Stimulated activated naive CD8-positive, alpha-beta T cell treated with anti-CD3 and anti-CD28 coated beads, Interleukin-15, Interleukin-2, amounts not matched to agents 100 ng/mL and 50 ng/mL, for 24 hours (primary cell): Measurements from ENCODE around the gene ITPRIPL1.

Experiments
- H3K27ac Mint-ChIP-seq: one replicate; pipeline ENCODE4 v1.8.0; 2021; ENCODE audit warnings: mild to moderate bottlenecking, mixed read lengths
- H3K27me3 Mint-ChIP-seq: one replicate; pipeline ENCODE4 v1.8.0; 2021; ENCODE audit warnings: mixed read lengths
- H3K36me3 Mint-ChIP-seq: one replicate; pipeline ENCODE4 v1.8.0; 2021; ENCODE audit warnings: low read depth, mixed read lengths
- H3K4me1 Mint-ChIP-seq: one replicate; pipeline ENCODE4 v1.8.0; 2021; ENCODE audit warnings: low read depth, mixed read lengths
- H3K4me3 Mint-ChIP-seq: one replicate; pipeline ENCODE4 v1.8.0; 2021; ENCODE audit warnings: mild to moderate bottlenecking, mixed read lengths
- H3K9me3 Mint-ChIP-seq: one replicate; pipeline ENCODE4 v1.8.0; 2021; ENCODE audit warnings: mixed read lengths

ITPRIPL1 gene

GRCh38 chr2:96359866-96360265 lies 34.7 kb downstream of the ITPRIPL1 start:
- H3K27me3 Mint-ChIP-seq, result no peaks in the 10 kb centered on the region
- H3K36me3 Mint-ChIP-seq, result peaks cover 85% of the 10 kb centered on the region
- no peak overlapping the region for H3K27ac Mint-ChIP-seq
- peaks cover 3% of the 10 kb centered on the region for H3K4me1 Mint-ChIP-seq
- H3K4me3 Mint-ChIP-seq, result no peak overlapping the region
- H3K9me3 Mint-ChIP-seq, result no peaks in the 10 kb centered on the region

DNA sequence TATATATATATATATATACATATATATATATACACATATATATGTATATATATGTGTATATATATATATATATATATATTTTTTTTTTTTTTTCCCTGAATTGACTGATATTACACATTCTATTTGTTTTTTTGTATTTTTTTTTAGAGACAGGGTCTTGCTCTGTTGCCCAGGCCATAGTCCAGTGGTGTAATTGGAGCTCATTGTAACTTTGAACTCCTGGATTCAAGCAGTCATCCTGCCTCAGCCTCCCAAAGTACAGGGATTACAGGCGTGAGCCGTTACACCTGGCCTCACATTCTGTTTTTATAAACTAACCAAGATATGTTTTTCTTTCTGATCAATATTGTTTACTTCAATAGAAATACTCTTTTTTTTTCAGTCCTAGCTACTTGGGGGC lies 36.6 kb downstream of the ITPRIPL1 start:
- Mint-ChIP-seq H3K27ac (no peak overlapping the region), H3K4me3 (no peak overlapping the region), H3K36me3 (peaks cover 86% of the 10 kb centered on the region), H3K4me1 (peaks cover 3% of the 10 kb centered on the region), H3K27me3 (no peaks in the 10 kb centered on the region), H3K9me3 (no peaks in the 10 kb centered on the region)

DNA sequence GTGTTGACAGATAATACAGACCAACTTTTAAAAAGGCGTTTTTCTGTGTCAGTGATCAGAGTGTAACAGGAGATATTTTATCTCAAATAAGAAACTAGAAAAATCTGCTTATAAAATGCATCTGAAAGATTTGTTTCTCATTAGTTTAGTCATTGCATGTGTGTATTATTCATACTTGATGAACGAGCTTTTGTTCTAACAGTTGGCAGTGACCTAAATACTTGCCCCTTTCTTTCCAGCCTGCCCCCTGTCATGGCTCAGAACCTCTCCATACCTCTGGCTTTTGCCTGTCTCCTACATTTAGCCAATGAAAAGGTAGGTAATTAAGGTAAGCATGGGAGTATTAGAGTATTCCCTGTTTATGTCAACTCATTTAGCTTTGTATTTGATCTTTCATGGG lies 44.1 kb downstream of the ITPRIPL1 start:
- no peaks in the 10 kb centered on the region for H3K9me3 Mint-ChIP-seq
- no peak overlapping the region for H3K4me3 Mint-ChIP-seq
- H3K36me3 Mint-ChIP-seq, result peaks cover 85% of the 10 kb centered on the region
- no peaks in the 10 kb centered on the region for H3K27me3 Mint-ChIP-seq
- H3K27ac Mint-ChIP-seq, result no peak overlapping the region
- no peaks in the 10 kb centered on the region for H3K4me1 Mint-ChIP-seq

DNA sequence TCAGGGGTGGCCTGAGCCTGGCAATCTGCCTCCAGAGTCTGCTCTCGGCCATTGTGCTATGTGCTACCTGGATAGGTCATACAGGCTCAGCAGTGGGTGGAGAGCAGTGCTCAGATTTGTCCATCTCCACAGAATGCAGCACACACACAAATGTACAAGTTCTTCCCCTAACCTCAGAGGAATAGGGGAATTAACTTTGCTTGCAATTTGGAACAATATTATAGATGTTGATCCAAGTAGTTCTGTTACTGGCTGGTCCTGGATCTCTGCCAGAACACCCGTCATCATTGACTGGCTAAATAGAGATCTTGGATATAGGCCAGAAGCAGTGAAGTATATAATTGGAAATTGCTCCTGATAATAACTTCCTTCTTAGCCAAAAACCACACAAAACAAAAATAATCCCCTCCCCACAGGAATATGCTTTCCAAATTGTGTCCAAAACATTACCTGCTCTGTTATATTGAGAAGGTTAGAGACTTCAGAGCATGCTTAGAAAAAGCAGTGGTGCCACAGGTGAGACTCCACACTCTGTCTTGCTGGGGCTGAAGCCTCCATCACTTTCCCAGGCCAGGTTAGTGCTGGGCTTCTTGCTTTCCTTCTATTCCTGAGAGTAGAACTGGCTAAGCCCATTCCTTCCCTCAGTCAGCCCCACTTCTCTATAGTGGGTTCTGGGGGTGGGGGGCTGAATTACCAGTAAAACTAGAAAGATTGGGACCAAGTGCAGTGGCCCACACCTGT lies 49.3 kb downstream of the ITPRIPL1 start:
- Mint-ChIP-seq H3K4me3 (no peak overlapping the region), H3K27ac (no peak overlapping the region), H3K27me3 (no peaks in the 10 kb centered on the region), H3K36me3 (peaks cover 63% of the 10 kb centered on the region), H3K9me3 (peaks cover 9% of the 10 kb centered on the region), H3K4me1 (no peaks in the 10 kb centered on the region)
